Retinal pigment epithelial cell (primary cell): Measurements from ENCODE around the gene IL1RAPL1.

Experiments
- DNase-seq: peaks from one replicate; pipeline ENCODE4 v3.0.0-alpha.2; 2010; ENCODE audit warnings: low read depth
- H3K4me3 ChIP-seq: 2 replicates; pipeline ENCODE4 v1.5.1; 2011; ENCODE audit warnings: mild to moderate bottlenecking, low read length, control low read depth, moderate library complexity
- CTCF ChIP-seq: conservative IDR thresholded peaks from 2 replicates; pipeline ENCODE4 v1.5.1; 2011; ENCODE audit warnings: low read depth, low read length, control low read depth, inconsistent platforms

The IL1RAPL1 gene

GRCh38 chrX:29065477-29065876 lies 478.2 kb downstream of the IL1RAPL1 start:
- DNase-seq: no peak
- H3K4me3 ChIP-seq: no peak overlapping the region
- no peak for TF ChIP-seq CTCF

GRCh38 chrX:29066516-29066915 lies 479.3 kb downstream of the IL1RAPL1 start:
- DNase-seq: no peak
- no peak for TF ChIP-seq CTCF
- H3K4me3 ChIP-seq: no peak overlapping the region

- no peak for TF ChIP-seq CTCF
- no peak overlapping the region for H3K4me3 ChIP-seq
- DNase-seq: no peak
Measured at GRCh38 chrX:29067351-29067750, 480.1 kb downstream of the IL1RAPL1 start.

GRCh38 chrX:29071525-29072320 lies 484.5 kb downstream of the IL1RAPL1 start:
- no peak for DNase-seq
- no peak for TF ChIP-seq CTCF
- no peak overlapping the region for H3K4me3 ChIP-seq

- TF ChIP-seq CTCF: no peak
- H3K4me3 ChIP-seq: no peak overlapping the region
- no peak for DNase-seq
Measured at GRCh38 chrX:29082558-29082957, 495.3 kb downstream of the IL1RAPL1 start.

- no peak overlapping the region for H3K4me3 ChIP-seq
- TF ChIP-seq CTCF: no peak
- DNase-seq: no peak
Measured at GRCh38 chrX:29083823-29084222, 496.6 kb downstream of the IL1RAPL1 start.

- no peak overlapping the region for H3K4me3 ChIP-seq
- no peak for DNase-seq
- TF ChIP-seq CTCF: peak; percentile 42
Measured at GRCh38 chrX:29090811-29091210, 503.6 kb downstream of the IL1RAPL1 start.
